ENCODE measurements around the gene ENOX2.
A peak's percentile ranks its signal among the peaks of the same experiment; 100 is the strongest.
"Not testable (repeated sequence)": the region's sequence is repeated elsewhere in the genome, so short reads cannot be mapped to it uniquely, and the experiment has no call there.

ENOX2 gene, protein sequence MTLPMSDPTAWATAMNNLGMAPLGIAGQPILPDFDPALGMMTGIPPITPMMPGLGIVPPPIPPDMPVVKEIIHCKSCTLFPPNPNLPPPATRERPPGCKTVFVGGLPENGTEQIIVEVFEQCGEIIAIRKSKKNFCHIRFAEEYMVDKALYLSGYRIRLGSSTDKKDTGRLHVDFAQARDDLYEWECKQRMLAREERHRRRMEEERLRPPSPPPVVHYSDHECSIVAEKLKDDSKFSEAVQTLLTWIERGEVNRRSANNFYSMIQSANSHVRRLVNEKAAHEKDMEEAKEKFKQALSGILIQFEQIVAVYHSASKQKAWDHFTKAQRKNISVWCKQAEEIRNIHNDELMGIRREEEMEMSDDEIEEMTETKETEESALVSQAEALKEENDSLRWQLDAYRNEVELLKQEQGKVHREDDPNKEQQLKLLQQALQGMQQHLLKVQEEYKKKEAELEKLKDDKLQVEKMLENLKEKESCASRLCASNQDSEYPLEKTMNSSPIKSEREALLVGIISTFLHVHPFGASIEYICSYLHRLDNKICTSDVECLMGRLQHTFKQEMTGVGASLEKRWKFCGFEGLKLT

DNA sequence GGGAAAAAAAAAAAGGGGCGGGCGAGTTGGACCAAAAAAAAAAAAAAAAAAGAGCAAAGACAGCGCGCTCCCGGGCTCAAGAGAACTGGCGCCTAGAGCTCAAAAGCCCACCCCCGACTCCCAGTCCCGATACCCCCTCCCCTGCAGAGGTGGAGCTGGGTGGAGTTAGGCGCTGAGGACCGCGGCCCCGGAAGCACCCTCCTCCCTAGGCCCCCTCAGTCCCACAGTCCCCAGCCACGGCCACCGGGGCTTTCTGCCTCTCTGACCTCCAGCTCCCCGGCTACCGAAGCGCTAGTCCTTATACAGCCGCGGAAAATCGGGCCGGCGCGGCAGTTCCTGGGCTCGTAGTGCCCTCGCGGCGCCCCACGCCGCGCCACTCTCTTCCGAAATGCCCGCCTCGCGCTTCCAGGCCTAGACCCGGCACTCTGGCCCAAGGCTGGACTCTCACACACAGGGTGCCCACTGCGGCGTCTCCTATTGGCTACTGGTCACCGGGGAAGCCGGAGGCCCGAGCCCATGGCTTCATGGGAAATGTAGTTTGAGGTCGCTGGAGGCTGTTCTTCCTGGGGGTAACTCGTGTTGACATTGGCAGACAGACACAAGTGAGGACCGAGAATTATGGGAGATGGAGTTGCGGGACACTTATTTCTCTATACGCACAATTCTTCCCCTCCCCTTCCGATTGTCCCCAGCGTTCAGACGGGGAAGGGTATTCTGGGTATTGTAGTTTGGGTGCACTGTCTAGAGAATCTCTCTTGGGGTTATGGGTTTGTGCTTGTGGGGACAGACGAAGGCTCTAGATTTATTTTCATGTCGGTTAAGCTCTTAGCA lies at the start of gene ENOX2:
Gene ENOX2, minus strand, starts transcription at position 427 of the 831 bp plus-strand sequence. CDS start 199,993 bp downstream, outside the sequence.
- Mint-ChIP-seq H3K36me3 (ENCODE audit: low read depth) (peaks cover 6% of the 10 kb centered on the region), H3K9me3 (no peaks in the 10 kb centered on the region), H3K27ac (peak within 1 kb of the TSS; percentile 70)

DNA sequence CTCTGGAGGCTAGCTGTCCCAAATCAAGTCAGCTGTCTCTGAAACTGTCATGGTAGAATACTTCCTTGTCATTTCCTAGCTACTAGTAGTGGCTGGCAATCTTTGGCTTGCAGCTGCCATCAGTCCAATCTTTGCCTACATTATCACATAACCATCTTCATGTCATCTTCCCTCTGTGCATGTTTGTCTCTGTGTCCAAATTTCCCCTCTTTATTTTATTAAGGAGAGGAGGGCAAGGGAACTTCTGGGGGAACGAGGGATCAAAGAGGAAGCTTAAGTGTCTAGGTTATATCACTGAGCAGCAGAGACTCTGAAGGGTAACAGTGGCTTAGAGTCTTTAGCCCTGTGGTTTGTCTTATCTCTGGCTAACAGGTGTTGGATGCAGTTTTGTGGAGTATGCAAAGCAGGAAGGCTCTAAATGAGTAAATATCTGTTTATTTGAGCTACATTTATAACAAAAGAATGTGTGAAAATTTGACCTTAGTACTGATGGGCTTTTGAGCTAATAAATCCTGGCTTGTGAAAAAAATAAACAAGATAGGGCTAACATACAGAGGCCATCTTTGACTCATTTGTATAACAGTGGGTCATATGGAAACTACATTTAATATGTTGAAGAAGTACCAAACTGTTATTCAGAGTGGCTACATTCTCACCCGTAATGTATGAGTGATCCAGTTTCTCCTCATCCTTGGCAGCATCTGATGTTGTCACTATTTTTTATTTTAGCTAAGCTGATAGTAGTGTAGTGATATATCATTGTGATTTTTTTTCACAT lies 49.4 kb upstream of the ENOX2 start:
- Mint-ChIP-seq H3K36me3 (ENCODE audit: low read depth) (no peaks in the 10 kb centered on the region), H3K9me3 (no peaks in the 10 kb centered on the region), H3K27ac (no peak overlapping the region), H3K4me3 (no peak overlapping the region), H3K4me1 (no peaks in the 10 kb centered on the region), H3K27me3 (peaks cover 6% of the 10 kb centered on the region)
- ATAC-seq: no peak
- DNase-seq: no peak

More for the DNA sequence above, at the start of gene ENOX2:
- Mint-ChIP-seq H3K27me3 (no peaks in the 10 kb centered on the region), H3K4me1 (peaks cover 10% of the 10 kb centered on the region), H3K4me3 (no peak within 1 kb of the TSS)
- ATAC-seq (peak; percentile 98), DNase-seq (peak; percentile 72)

DNA sequence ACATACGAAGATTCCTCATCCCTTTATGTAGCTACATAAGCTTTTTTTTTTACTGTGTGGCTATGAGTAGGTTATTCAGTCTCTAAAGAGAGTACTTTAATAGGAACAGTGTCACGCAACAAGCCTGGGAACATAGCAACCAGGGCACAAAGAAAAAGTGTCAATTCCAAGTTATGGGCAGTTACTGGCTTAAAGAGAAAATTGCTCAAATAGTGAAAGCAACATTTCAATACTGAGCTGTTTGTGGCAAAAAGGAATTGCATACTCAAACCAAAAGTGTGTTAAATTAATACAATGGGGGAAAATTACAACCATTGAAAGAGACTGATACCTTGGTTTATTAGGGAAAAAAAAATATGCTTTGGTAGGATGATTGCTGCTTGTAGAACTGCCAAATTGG lies 41.2 kb upstream of the ENOX2 start:
- Mint-ChIP-seq H3K27me3 (peaks cover 9% of the 10 kb centered on the region), H3K27ac (no peak overlapping the region)

DNA sequence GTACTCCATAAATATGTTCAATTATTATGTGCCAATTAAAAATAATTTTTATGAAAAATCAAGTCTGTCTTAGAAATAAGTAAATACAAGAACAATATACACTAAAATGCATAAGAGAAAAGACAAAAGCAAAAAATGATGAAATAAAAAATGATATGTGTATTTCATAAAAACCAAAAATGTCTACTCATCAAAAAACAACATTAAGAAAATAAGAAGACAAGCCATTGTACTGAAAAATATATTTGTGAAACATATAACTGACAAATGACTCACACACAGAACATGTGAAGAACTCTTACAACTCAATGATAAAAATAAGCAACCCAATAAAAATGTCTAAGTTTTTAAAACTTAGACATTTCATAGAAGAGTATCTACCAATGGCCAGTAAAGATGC lies 34.1 kb upstream of the ENOX2 start:
- Mint-ChIP-seq H3K36me3 (ENCODE audit: low read depth) (no peaks in the 10 kb centered on the region), H3K4me3 (no peak overlapping the region), H3K27ac (no peak overlapping the region), H3K27me3 (peaks cover 2% of the 10 kb centered on the region), H3K9me3 (no peaks in the 10 kb centered on the region), H3K4me1 (no peaks in the 10 kb centered on the region)
- ATAC-seq (no peak), DNase-seq (no peak)

More for the DNA sequence above, 41.2 kb upstream of the ENOX2 start:
- H3K4me1 Mint-ChIP-seq: no peaks in the 10 kb centered on the region
- DNase-seq (no peak), ATAC-seq (no peak)
- no peak overlapping the region for H3K4me3 Mint-ChIP-seq
- no peaks in the 10 kb centered on the region for H3K9me3 Mint-ChIP-seq
- H3K36me3 Mint-ChIP-seq (ENCODE audit: low read depth): no peaks in the 10 kb centered on the region

DNA sequence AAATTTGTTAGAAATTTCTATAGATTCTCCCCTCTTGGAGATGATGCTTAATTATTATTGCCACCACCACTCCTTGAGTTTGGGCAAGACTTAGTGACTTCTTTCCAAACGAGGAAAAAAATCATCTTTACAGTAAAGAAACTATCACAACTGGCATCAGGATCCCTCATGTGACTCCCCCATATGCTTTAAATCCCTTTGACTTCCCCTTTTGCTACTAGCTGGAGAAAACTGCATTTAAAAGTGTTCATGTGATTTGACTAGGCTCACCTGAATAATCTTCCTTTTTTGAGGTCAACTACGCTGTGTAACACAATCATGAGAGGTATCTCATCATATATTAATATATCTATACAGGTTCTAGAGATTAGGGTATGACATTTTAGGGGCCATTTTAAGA lies 30.3 kb upstream of the ENOX2 start:
- Mint-ChIP-seq H3K4me3 (no peak overlapping the region), H3K4me1 (no peaks in the 10 kb centered on the region), H3K36me3 (ENCODE audit: low read depth) (no peaks in the 10 kb centered on the region), H3K27ac (no peak overlapping the region), H3K9me3 (no peaks in the 10 kb centered on the region), H3K27me3 (peaks cover 1% of the 10 kb centered on the region)
- DNase-seq (no peak), ATAC-seq (no peak)

DNA sequence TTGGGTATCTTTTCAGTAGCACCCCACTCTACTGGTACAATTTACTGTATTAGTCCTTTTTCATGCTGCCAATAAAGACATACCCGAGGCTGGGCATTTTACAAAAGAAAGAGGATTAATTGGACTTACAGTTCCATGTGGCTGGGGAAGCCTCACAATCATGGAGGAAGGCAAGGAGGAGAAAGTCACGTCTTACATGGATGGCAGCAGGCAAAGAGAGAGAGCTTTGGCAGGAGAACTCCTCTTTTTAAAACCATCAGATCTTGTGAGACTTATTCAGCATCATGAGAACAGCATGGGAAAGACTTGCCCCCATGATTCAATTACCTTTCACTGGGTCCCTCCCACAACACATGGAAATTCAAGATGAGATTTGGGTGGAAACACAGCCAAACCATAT lies 17.4 kb upstream of the ENOX2 start:
- H3K9me3 Mint-ChIP-seq; H3K27me3 Mint-ChIP-seq; H3K27ac Mint-ChIP-seq; H3K4me1 Mint-ChIP-seq; H3K4me3 Mint-ChIP-seq; H3K36me3 Mint-ChIP-seq (ENCODE audit: low read depth); DNase-seq; ATAC-seq: not testable (repeated sequence)

DNA sequence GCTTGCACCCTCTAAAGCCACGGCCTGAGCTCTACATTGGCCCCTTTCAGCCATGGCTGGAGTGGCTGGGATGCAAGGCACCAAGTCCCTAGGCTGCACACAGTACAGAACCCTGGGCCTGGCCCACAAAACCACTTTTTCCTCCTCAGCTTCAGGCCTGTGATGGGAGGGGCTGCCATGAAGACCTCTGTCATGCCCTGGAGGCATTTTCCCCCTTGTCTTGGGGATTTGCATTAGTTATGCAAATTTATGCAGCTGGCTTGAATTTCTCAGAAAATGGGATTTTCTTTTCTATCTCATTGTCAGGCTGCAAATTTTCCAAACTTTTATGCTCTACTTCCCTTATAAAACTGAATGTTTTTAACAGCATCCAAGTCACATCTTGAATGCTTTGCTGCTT lies 16.7 kb upstream of the ENOX2 start:
- not testable (repeated sequence) for H3K27me3 Mint-ChIP-seq; DNase-seq; H3K27ac Mint-ChIP-seq; H3K36me3 Mint-ChIP-seq (ENCODE audit: low read depth); H3K4me1 Mint-ChIP-seq; ATAC-seq; H3K9me3 Mint-ChIP-seq; H3K4me3 Mint-ChIP-seq

DNA sequence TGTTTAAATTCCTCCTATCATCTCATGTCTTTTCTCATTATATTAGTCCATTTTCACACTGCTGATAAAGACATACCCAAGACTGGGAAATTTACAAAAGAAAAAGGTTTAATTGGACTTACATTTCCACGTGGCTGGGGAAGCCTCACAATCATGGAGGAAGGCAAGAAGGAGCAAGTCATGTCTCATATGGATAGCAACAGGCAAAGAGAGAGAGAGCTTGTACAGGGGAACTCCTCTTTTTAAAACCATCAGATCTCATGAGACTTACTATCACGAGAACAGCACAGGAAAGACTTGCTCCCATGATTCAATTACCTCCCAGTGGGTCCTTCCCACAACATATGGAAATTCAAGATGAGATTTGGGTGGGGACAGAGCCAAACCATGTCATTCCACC lies 15.5 kb upstream of the ENOX2 start:
- H3K36me3 Mint-ChIP-seq (ENCODE audit: low read depth): not testable (repeated sequence)

DNA sequence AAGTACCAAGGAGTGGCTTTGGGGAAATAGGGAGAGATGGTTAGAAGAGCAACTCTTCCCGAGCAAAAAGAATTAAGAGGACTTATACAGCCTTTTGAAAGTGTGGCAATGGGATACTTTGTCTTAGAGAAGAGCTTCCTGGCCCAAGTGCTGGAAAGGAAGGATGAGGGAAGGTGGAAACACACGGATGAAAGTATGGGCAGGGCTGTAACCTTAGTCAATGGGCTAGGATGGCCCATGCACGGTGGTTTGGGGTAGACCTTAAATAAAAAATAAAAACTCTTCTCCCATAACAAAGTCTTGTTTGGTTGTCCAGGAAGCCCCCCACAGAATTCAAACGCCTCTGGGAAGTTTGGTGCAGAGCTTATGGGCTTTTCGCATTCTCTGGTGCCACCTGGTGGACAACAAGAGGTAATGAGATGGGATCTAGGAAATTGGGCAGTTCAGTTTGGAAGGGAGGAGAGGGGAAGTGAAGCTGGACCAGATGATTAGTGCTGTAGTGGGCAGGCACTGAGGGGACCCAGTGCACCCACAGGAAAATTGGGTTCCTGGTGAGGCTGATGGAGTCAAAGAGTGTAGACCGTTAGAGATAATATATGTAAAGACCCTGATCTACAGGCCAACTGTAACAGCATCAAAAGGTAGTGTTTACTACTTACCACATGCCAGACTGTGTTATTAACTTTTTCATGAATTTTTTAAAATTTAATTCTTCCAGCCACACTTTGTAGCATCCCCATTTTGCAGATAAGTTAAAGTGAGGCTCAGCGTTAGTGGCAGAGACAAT lies 13.8 kb upstream of the ENOX2 start:
- Mint-ChIP-seq H3K4me1 (no peaks in the 10 kb centered on the region), H3K36me3 (ENCODE audit: low read depth) (no peaks in the 10 kb centered on the region), H3K27ac (no peak overlapping the region), H3K9me3 (no peaks in the 10 kb centered on the region), H3K27me3 (no peaks in the 10 kb centered on the region), H3K4me3 (no peak overlapping the region)
- peak; percentile 36 for DNase-seq
- no peak for ATAC-seq

More for the DNA sequence above, 15.5 kb upstream of the ENOX2 start:
- not testable (repeated sequence) for ATAC-seq, H3K27me3 Mint-ChIP-seq, H3K9me3 Mint-ChIP-seq, H3K4me3 Mint-ChIP-seq, DNase-seq, H3K4me1 Mint-ChIP-seq, H3K27ac Mint-ChIP-seq

DNA sequence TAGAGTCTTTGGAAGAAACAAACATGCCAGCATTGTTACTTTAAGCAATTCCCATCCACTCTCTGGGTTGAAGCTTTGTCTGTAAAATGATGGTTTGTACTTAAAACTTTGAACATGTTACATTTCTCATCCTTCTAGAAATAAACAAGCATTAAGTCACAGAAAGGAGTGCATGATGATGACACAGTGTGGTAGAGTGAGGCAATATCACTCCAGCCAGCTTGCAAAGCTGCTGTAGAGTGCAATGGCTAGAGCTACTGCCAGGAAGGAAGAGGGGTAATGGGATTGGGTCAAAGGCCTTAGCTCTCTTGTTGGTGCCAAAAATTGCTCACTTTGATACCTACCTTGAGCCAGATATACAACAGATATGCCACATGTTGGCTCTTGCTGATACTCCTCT lies 12.3 kb upstream of the ENOX2 start:
- DNase-seq: no peak
- Mint-ChIP-seq H3K4me3 (no peak overlapping the region), H3K27me3 (no peaks in the 10 kb centered on the region)

DNA sequence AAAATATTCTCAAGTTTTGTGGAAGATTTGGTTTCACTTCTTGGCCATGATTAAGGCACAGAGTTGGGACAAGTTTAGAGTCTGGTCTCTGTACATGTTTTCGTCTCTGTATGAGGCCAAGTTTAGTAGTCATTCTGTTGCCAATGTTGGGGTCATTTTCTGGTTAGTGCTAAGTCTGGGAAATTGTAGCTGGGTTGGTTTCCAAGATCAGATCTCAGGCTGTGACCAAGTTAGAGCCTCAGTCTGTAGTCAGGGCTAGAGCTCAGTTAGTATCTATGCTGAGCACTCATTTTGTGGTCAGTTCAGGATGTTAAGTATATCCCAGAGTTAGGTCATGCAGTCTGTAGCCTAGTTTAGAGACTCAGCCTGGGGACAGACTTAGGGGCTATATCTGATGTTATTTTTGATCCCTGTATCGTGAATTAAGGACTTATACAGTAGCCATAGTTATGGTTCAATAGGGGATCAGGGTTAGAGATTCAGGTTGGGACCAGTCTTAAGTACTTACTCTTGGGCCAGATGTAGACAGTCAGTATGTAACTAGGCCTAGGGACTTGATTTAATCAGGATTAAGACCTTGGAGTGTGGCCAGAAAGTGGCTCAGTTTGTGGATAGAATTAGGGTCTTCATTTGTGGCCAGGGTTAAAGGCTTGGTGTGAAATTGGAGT lies 6.6 kb upstream of the ENOX2 start:
- Mint-ChIP-seq H3K9me3 (no peaks in the 10 kb centered on the region), H3K4me3 (no peak overlapping the region), H3K36me3 (ENCODE audit: low read depth) (no peaks in the 10 kb centered on the region), H3K4me1 (no peaks in the 10 kb centered on the region), H3K27ac (no peak overlapping the region), H3K27me3 (no peaks in the 10 kb centered on the region)
- DNase-seq (no peak), ATAC-seq (no peak)

More for the DNA sequence above, 12.3 kb upstream of the ENOX2 start:
- no peak for ATAC-seq
- no peaks in the 10 kb centered on the region for H3K9me3 Mint-ChIP-seq
- no peak overlapping the region for H3K27ac Mint-ChIP-seq
- H3K4me1 Mint-ChIP-seq: no peaks in the 10 kb centered on the region
- no peaks in the 10 kb centered on the region for H3K36me3 Mint-ChIP-seq (ENCODE audit: low read depth)

DNA sequence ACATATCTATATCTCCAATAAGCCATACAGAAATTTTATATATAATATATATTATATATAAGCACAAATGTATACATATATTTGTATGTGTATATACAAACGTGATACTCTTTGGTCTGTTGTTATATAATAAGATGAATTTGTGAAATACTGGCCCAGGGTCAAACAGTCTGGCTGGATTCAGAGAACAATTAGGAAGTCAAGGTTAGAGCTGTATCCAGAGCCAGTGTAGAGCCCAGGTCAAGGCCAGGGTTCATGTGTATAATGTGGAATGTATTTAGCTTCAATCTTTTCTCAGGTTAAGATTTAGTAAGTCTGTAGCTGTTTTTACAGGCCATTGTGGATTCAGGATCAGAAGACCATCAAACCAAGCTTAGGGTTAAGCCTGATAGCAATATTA lies 3.8 kb upstream of the ENOX2 start:
- no peaks in the 10 kb centered on the region for H3K27me3 Mint-ChIP-seq
- peaks cover 7% of the 10 kb centered on the region for H3K4me1 Mint-ChIP-seq
- H3K36me3 Mint-ChIP-seq (ENCODE audit: low read depth): no peaks in the 10 kb centered on the region
- no peak overlapping the region for H3K4me3 Mint-ChIP-seq
- no peaks in the 10 kb centered on the region for H3K9me3 Mint-ChIP-seq
- H3K27ac Mint-ChIP-seq: no peak overlapping the region
- ATAC-seq (no peak), DNase-seq (no peak)

DNA sequence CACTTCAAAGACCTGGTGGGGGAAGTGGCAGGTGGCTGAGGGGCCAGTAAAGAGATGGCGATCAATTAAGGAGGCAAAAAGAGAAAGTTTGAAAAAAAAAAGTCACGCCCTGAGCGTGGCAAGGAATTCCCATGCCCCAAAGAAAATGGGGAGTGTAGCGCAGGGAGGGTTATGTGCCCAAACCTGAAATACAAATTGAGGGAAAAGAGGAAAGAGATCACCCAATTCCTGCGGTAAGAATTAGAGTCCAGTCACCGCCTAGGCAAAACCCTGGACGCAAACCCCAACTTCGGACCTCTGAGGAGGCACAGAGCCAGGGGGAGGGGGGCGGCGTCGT lies 595 bp downstream of the ENOX2 start:
- DNase-seq: no peak
- Mint-ChIP-seq H3K27ac (peak overlapping the region; percentile 70), H3K4me3 (no peak overlapping the region), H3K9me3 (no peaks in the 10 kb centered on the region), H3K36me3 (ENCODE audit: low read depth) (peaks cover 10% of the 10 kb centered on the region), H3K27me3 (no peaks in the 10 kb centered on the region), H3K4me1 (peaks cover 10% of the 10 kb centered on the region)
- no peak for ATAC-seq

All from activated naive CD8-positive, alpha-beta T cell treated with anti-CD3 and anti-CD28 coated beads, Interleukin-2, amount 50 U/mL, for 24 hours (primary cell).